ENCODE data around the gene MCRIP1.

The MCRIP1 gene

GRCh38 chr17:81860756-81861568 lies 27.9 kb upstream of the MCRIP1 start:
- peak; percentile 95 for DNase-seq

- DNase-seq = no peak
These were observed 27.0 kb upstream of the MCRIP1 start, which contains the start of gene P4HB for GRCh38 chr17:81859906-81860755. Gene P4HB, minus strand, starts transcription at chr17:81860535. Its CDS starts 64 bp downstream, at chr17:81860471.

- no peak for DNase-seq
These were observed 26.1 kb upstream of the MCRIP1 start for GRCh38 chr17:81858967-81859905.

- no peak for DNase-seq
These were observed 25.3 kb upstream of the MCRIP1 start for GRCh38 chr17:81858170-81858966.

- DNase-seq = no peak
These were observed 22.1 kb upstream of the MCRIP1 start for GRCh38 chr17:81854974-81855774.

GRCh38 chr17:81852237-81852636 lies 19.1 kb upstream of the MCRIP1 start:
- DNase-seq = no peak

GRCh38 chr17:81851423-81851822 lies 18.3 kb upstream of the MCRIP1 start:
- no peak for DNase-seq

- no peak for DNase-seq
These were observed 16.4 kb upstream of the MCRIP1 start for GRCh38 chr17:81849457-81849856.

- DNase-seq = no peak
These were observed 13.9 kb upstream of the MCRIP1 start for GRCh38 chr17:81846743-81847689.

GRCh38 chr17:81845881-81846742 lies 13.0 kb upstream of the MCRIP1 start:
- no peak for DNase-seq

GRCh38 chr17:81845361-81845760 lies 12.3 kb upstream of the MCRIP1 start:
- DNase-seq = no peak

- no peak for DNase-seq
These were observed 11.8 kb upstream of the MCRIP1 start for GRCh38 chr17:81844887-81845286.

GRCh38 chr17:81844327-81844851 lies 11.3 kb upstream of the MCRIP1 start:
- no peak for DNase-seq

GRCh38 chr17:81843713-81844326 lies 10.7 kb upstream of the MCRIP1 start:
- DNase-seq = no peak

GRCh38 chr17:81842725-81843504 lies 9.8 kb upstream of the MCRIP1 start:
- DNase-seq = no peak

- no peak for DNase-seq
These were observed 9.3 kb upstream of the MCRIP1 start for GRCh38 chr17:81842378-81842724.

- no peak for DNase-seq
These were observed 8.8 kb upstream of the MCRIP1 start for GRCh38 chr17:81841866-81842265.

Data from 8988T (cell line).